Sigmoid colon (tissue), 7 donors: Measurements from ENCODE around the gene FAM117A. TPM values are rescaled to one million over a fixed set of nuclear protein-coding genes. Genes with fewer than 3 reads are reported as not detected.

Source experiments
- DNase-seq: peaks from one replicate; pipeline ENCODE4 v3.0.0-alpha.2; 2019
- H3K27ac ChIP-seq, 4 donors: fragments of 200-600 bp; sonication (generic); one replicate each; pipeline ENCODE4 v1.5.1; 2016 to 2019; ENCODE audit warnings: mild to moderate bottlenecking in 1 of 4
- H3K27me3 ChIP-seq, 3 donors: fragments of 200-600 bp; sonication (generic); one replicate each; pipeline ENCODE4 v1.5.1; 2019; ENCODE audit warnings: mild to moderate bottlenecking in 1 of 3
- H3K36me3 ChIP-seq, 4 donors: fragments of 200-600 bp; sonication (generic); one replicate each; pipeline ENCODE4 v1.5.1; 2016 to 2019
- H3K4me1 ChIP-seq, 4 donors: fragments of 200-600 bp; sonication (generic); one replicate each; pipeline ENCODE4 v1.5.1; 2017 to 2019
- H3K4me3 ChIP-seq, 4 donors: fragments of 200-600 bp; sonication (generic); one replicate each; pipeline ENCODE4 v1.5.1; 2017 to 2019; ENCODE audit warnings: mild to moderate bottlenecking in 2 of 4, moderate library complexity in 1 of 4
- H3K9me3 ChIP-seq, 4 donors: fragments of 200-600 bp in 3 of 4; sonication (generic) in 3 of 4; one replicate each; pipeline versions ENCODE4 v1.5.1 to v1.6.1; 2013 to 2019
- EP300 ChIP-seq, 4 donors: sonication (generic); formaldehyde crosslinking; IDR thresholded peaks; one replicate each; pipeline ENCODE4 v1.6.1; 2017; ENCODE audit warnings: antibody characterized with exemption in 4 of 4
- POLR2A ChIP-seq, 2 donors: fragments of 450-650 bp; IDR thresholded peaks; one replicate each; pipeline ENCODE4 v1.6.1; 2016; ENCODE audit warnings: antibody characterized with exemption in 2 of 2, mild to moderate bottlenecking in 2 of 2, moderate library complexity in 2 of 2
- POLR2AphosphoS5 ChIP-seq, 4 donors: sonication (generic); formaldehyde crosslinking; IDR thresholded peaks; one replicate each; pipeline ENCODE4 v1.6.1; 2017; ENCODE audit warnings: antibody characterized with exemption in 4 of 4
- WGBS, 2 donors: extraction: QIAGEN DNeasy Blood & Tissue Kit; methylation state at CpG; one replicate each; pipeline ENCODE4 v1.1.7; 2013; 5-methylcytosine and 5-hydroxymethylcytosine counted together
- intact Hi-C: fragments of 100-400 bp; cut with DNase I; formaldehyde crosslinking; loops from one replicate; pipeline ENCODE4 v1.15.1; 2023
- polyA plus RNA-seq, 3 donors: library from polyadenylated mRNA; stranded (reverse); fragments of 200-250 nt; gene quantifications; one replicate each; pipeline ENCODE4 v1.2.3, GENCODE V29; 2013
- total RNA-seq, 4 donors: library from RNA; depleted of rRNA; stranded (reverse); fragments of >200 nt; gene quantifications; one replicate each; pipeline ENCODE4 v1.1.0, GENCODE V29; 2016
- TF ChIP-seq, protein P1 (sequence below), 4 experiments: fragments of 450-650 bp in 3 of 4; fragments of 200-600 bp in 1 of 4; IDR thresholded peaks; one replicate each; pipeline ENCODE4 v1.5.1; 2016 to 2019; ENCODE audit warnings: antibody characterized with exemption in 4 of 4, mild to moderate bottlenecking in 3 of 4, moderate library complexity in 2 of 4
- donor health status: healthy with polysubstance abuse.
- donor health status: Bipolar disorder and iron deficiency.
- donor health status: healthy.

Gene FAM117A
- total and polyA plus RNA-seq, 7 donors: 3.5 to 34.6 (median 15.6) TPM

DNA sequence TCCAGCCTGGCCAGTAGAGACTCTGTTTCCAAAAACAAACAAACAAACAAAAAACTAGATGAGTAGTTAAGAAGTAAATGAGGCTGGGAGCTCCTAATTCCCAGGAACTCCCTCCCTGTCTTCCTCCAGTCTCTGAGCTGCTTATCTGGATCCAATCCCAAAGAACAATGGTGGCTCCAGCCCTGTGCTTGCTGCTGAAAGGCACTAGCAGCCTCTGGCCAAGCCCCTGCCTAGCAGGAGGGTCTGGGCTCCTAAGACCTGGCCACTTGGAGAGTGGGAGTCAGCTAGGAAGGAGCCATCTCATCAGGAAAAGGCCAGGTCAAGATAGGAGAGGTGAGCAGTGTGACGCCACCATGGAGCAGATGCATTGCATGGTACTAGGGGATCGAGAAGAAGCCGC lies 41.9 kb downstream of the FAM117A start:
- WGBS, 2 donors: 96 to 98% methylated on average over 3 of the region's 3 CpGs
- H3K36me3 ChIP-seq: peaks cover 18 to 53% (median 32%) of the 10 kb centered on the region in 4 donors
- intact Hi-C loops: no loop called here
- peaks cover 0 to 52% (median 31%) of the 10 kb centered on the region in 4 donors for H3K4me1 ChIP-seq
- H3K4me3 ChIP-seq: no peak overlapping the region
- no peaks in the 10 kb centered on the region for H3K9me3 ChIP-seq
- no peak for DNase-seq
- TF ChIP-seq, protein P1, sequence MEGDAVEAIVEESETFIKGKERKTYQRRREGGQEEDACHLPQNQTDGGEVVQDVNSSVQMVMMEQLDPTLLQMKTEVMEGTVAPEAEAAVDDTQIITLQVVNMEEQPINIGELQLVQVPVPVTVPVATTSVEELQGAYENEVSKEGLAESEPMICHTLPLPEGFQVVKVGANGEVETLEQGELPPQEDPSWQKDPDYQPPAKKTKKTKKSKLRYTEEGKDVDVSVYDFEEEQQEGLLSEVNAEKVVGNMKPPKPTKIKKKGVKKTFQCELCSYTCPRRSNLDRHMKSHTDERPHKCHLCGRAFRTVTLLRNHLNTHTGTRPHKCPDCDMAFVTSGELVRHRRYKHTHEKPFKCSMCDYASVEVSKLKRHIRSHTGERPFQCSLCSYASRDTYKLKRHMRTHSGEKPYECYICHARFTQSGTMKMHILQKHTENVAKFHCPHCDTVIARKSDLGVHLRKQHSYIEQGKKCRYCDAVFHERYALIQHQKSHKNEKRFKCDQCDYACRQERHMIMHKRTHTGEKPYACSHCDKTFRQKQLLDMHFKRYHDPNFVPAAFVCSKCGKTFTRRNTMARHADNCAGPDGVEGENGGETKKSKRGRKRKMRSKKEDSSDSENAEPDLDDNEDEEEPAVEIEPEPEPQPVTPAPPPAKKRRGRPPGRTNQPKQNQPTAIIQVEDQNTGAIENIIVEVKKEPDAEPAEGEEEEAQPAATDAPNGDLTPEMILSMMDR (IDR thresholded peaks at IDR 0.05): no peak
- no peak for TF ChIP-seq EP300 (IDR thresholded peaks at IDR 0.05)
- TF ChIP-seq POLR2AphosphoS5 (IDR thresholded peaks at IDR 0.05): no peak
- no peak for TF ChIP-seq POLR2A (IDR thresholded peaks at IDR 0.05)
- H3K27me3 ChIP-seq: no peaks in the 10 kb centered on the region
- H3K27ac ChIP-seq: peak overlapping the region; percentile 79 to 88 (median 84)

DNA sequence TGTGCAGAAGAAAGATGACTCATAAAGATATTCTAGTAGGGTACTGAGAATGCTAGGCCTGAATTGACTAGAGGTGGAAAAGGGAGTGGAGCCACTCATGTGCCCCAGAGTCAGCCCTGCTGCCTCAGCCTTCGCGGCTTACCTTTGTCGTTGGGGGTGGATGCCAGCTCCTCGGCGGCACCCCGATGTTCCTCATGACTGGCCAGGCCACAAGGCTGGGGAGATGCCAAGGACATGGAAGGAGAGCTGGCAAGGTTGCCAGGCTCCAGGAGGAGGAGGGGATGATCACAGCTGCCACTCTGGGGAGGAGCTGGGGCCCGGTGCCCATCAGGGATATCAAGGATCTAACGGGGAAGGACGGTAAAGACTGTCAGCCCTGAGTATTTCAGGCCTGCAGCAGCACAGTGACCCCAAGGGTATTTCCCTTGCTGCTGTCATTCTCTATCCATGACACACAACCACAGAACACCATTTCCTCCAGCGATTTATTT lies 46.5 kb downstream of the FAM117A start:
- Histone ChIP-seq H3K9me3 (no peaks in the 10 kb centered on the region), H3K4me1 (peaks cover 0 to 20% (median 5%) of the 10 kb centered on the region in 4 donors), H3K36me3 (peaks cover 34 to 99% (median 45%) of the 10 kb centered on the region in 4 donors), H3K27me3 (no peaks in the 10 kb centered on the region), H3K4me3 (no peak overlapping the region), H3K27ac (peak overlapping the region; percentile 18 to 71 (median 30))
- DNase-seq: no peak
- intact Hi-C loops: no loop called here
- TF ChIP-seq, protein P1 (IDR thresholded peaks at IDR 0.05): no peak
- no peak for TF ChIP-seq EP300 (IDR thresholded peaks at IDR 0.05)
- TF ChIP-seq POLR2AphosphoS5 (IDR thresholded peaks at IDR 0.05): no peak
- TF ChIP-seq POLR2A (IDR thresholded peaks at IDR 0.05): no peak
- WGBS, 2 donors: 90 to 92% methylated on average over 10 of the region's 10 CpGs

DNA sequence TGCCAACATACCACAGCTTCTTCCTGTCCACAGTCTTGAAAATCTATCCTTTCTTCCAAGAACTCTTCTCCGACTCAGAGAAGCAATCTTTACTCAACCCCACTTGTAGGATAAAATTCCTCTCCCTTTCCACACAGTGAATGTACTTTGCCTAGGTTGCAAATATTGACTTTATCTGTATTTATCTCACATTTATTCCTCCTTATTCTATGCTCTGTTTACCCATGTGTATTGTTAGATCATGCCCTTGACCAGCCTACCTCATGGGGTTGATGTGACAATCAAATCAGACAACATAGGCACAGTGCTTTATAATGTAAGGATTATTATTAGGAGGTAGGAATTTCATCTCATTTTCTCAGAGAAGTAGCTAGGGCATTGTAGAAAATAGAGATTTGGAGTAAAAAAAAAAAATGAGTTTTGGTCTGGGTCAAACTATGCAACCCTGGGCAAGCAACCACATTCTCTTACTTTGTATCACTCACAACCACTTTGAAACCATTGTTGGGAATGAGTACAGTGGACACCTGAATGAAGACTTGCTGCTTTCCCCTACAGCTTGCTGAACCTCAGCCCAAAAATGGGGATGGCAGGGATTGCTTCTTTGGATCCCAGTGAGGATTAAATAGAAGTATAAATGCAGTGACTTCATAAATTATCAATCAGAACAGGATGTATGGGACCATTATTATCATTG lies 47.1 kb downstream of the FAM117A start:
- H3K9me3 ChIP-seq: no peaks in the 10 kb centered on the region
- no peak for DNase-seq
- TF ChIP-seq, protein P1 (IDR thresholded peaks at IDR 0.05): no peak
- TF ChIP-seq EP300 (IDR thresholded peaks at IDR 0.05) (no peak), POLR2AphosphoS5 (IDR thresholded peaks at IDR 0.05) (no peak), POLR2A (IDR thresholded peaks at IDR 0.05) (no peak)
- no peaks in the 10 kb centered on the region for H3K27me3 ChIP-seq
- H3K36me3 ChIP-seq: peaks cover 34 to 98% (median 44%) of the 10 kb centered on the region in 4 donors
- peaks cover 0 to 14% (median under 1%) of the 10 kb centered on the region in 4 donors for H3K4me1 ChIP-seq
- WGBS, 2 donors: 74 to 92% methylated on average over 1 of the region's 1 CpG
- H3K27ac ChIP-seq: peak overlapping the region in 2 of 4 donors; percentile 32 to 71
- intact Hi-C loops: no loop called here
- no peak overlapping the region for H3K4me3 ChIP-seq

DNA sequence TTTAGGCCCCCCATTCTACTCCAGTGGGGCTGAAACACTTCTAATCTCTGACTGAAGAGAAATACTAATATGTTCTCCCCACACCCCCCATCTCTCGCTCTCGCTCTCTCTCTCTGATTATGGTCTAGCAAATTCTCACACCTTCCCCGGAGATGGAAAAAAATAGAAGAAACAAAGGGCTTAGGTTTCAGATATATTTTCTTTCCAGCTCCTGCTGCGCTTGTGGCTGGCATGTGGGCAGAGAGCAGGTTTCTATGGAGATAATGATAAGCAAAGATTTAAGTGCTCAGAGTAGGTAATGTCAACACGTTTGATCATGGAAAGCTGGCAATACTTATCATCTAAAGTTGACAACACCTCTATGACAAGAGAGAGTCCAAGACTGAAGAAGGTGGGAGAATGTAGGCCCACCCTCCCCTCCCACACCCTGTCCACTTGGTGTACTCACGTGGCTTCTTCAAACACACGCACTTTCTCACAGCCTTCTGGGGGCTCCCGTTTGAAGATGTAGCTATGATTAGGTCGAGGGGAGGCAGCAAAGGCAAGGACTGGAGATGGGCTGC lies 48.1 kb downstream of the FAM117A start:
- Histone ChIP-seq H3K27me3 (no peaks in the 10 kb centered on the region), H3K27ac (peak overlapping the region in 1 of 4 donors; percentile 71), H3K9me3 (no peaks in the 10 kb centered on the region), H3K4me3 (no peak overlapping the region), H3K36me3 (peaks cover 35 to 98% (median 48%) of the 10 kb centered on the region in 4 donors), H3K4me1 (peaks cover 0 to 8% (median 0%) of the 10 kb centered on the region in 4 donors)
- TF ChIP-seq EP300 (IDR thresholded peaks at IDR 0.05) (no peak), POLR2A (IDR thresholded peaks at IDR 0.05) (no peak), POLR2AphosphoS5 (IDR thresholded peaks at IDR 0.05) (no peak)
- TF ChIP-seq, protein P1 (IDR thresholded peaks at IDR 0.05): no peak
- WGBS, 2 donors: 78 to 79% methylated on average over 9 of the region's 9 CpGs
- intact Hi-C loops: no loop called here
- DNase-seq: no peak
